ENCODE data around the gene YPEL4.

YPEL4 gene

GRCh38 chr11:57648801-57649735 is 644 bp downstream of the YPEL4 start:
- no peak for DNase-seq

GRCh38 chr11:57647960-57648800 is 1.5 kb downstream of the YPEL4 start:
- DNase-seq, result no peak

GRCh38 chr11:57647372-57647771 is 2.3 kb downstream of the YPEL4 start:
- DNase-seq, result no peak

GRCh38 chr11:57646799-57647303 is 2.9 kb downstream of the YPEL4 start:
- DNase-seq, result no peak

- no peak for DNase-seq
Measured at GRCh38 chr11:57646194-57646798, 3.4 kb downstream of the YPEL4 start.

GRCh38 chr11:57645689-57646085 is 4.0 kb downstream of the YPEL4 start:
- DNase-seq, result no peak

- DNase-seq, result peak; percentile 83
Measured at GRCh38 chr11:57644748-57645688, 4.7 kb downstream of the YPEL4 start.

GRCh38 chr11:57643802-57644201 is 5.9 kb downstream of the YPEL4 start:
- DNase-seq, result no peak

- DNase-seq, result no peak
Measured at GRCh38 chr11:57641011-57641807, 8.5 kb downstream of the YPEL4 start.

GRCh38 chr11:57640068-57640800 is 9.5 kb downstream of the YPEL4 start:
- DNase-seq, result no peak

- no peak for DNase-seq
Measured at GRCh38 chr11:57639321-57640067, 10.2 kb downstream of the YPEL4 start.

GRCh38 chr11:57638811-57639320 is 10.8 kb downstream of the YPEL4 start:
- DNase-seq, result no peak

GRCh38 chr11:57638005-57638781 is 11.5 kb downstream of the YPEL4 start:
- no peak for DNase-seq

- DNase-seq, result no peak
Measured at GRCh38 chr11:57637626-57638004, 12.1 kb downstream of the YPEL4 start.

- DNase-seq, result no peak
Measured at GRCh38 chr11:57635246-57635645, 14.5 kb downstream of the YPEL4 start.

GRCh38 chr11:57634311-57634710 is 15.4 kb downstream of the YPEL4 start:
- DNase-seq, result no peak

- no peak for DNase-seq
Measured at GRCh38 chr11:57633394-57634070, 16.2 kb downstream of the YPEL4 start.

- no peak for DNase-seq
Measured at GRCh38 chr11:57632116-57632515, 17.6 kb downstream of the YPEL4 start.
